Lung (tissue), 12 donors: ENCODE measurements around the gene MRPL2. TPM values are rescaled to one million over a fixed set of nuclear protein-coding genes. Genes with fewer than 3 reads are reported as not detected.

Experiments
- ATAC-seq: fragments of 200-7000 bp; cut with Tn5 transposase; one replicate; pipeline ENCODE4 v1.9.1; 2020; ENCODE audit warnings: moderate number of reproducible peaks; ENCODE audit not compliant: insufficient read depth, low FRiP score
- DNase-seq, 3 donors: peaks; one replicate each; pipeline ENCODE4 v3.0.0-alpha.2; 2013 to 2017
- H3K27ac ChIP-seq, 2 donors: one replicate each; pipeline ENCODE4 v1.5.1; 2013; ENCODE audit warnings: mild to moderate bottlenecking in 2 of 2, moderate library complexity in 2 of 2, control low read depth in 1 of 2, inconsistent platforms in 1 of 2, low read depth in 1 of 2, low read length in 1 of 2
- H3K27me3 ChIP-seq, 3 donors: one replicate each; pipeline ENCODE4 v1.5.1; 2013; ENCODE audit warnings: low read length in 2 of 3; ENCODE audit not compliant: control insufficient read depth in 3 of 3, insufficient read depth in 3 of 3
- H3K36me3 ChIP-seq, 4 donors: one replicate each; pipeline ENCODE4 v1.5.1; 2013; ENCODE audit warnings: low read length in 4 of 4, mild to moderate bottlenecking in 1 of 4, moderate library complexity in 1 of 4; ENCODE audit not compliant: control insufficient read depth in 4 of 4, insufficient read depth in 4 of 4
- H3K4me1 ChIP-seq, 5 donors: one replicate each; pipeline ENCODE4 v1.5.1; 2013; ENCODE audit warnings: low read length in 5 of 5, mild to moderate bottlenecking in 2 of 5, moderate library complexity in 1 of 5; ENCODE audit not compliant: control insufficient read depth in 5 of 5, insufficient read depth in 5 of 5
- H3K4me3 ChIP-seq: one replicate; pipeline ENCODE4 v1.5.1; 2013; ENCODE audit warnings: mild to moderate bottlenecking, control low read depth, moderate library complexity
- H3K9ac ChIP-seq, 2 donors: one replicate each; pipeline ENCODE4 v1.5.1; 2013; ENCODE audit warnings: low read length in 2 of 2, control low read depth in 1 of 2; ENCODE audit not compliant: insufficient read depth in 1 of 2
- H3K9me3 ChIP-seq, 4 donors: one replicate each; pipeline ENCODE4 v1.5.1; 2013; ENCODE audit warnings: low read length in 3 of 4, mild to moderate bottlenecking in 1 of 4, moderate library complexity in 1 of 4; ENCODE audit not compliant: control insufficient read depth in 4 of 4, insufficient read depth in 3 of 4
- WGBS, 2 donors: extraction: QIAGEN DNeasy Blood & Tissue Kit; methylation state at CpG; one replicate each; pipeline ENCODE4 v1.1.7; 2013; 5-methylcytosine and 5-hydroxymethylcytosine counted together
- polyA plus RNA-seq, 2 donors: library from polyadenylated mRNA; stranded (reverse); fragments of 200-250 nt; gene quantifications; one replicate each; pipeline ENCODE4 v1.2.1, GENCODE V29; 2013
- total RNA-seq, 2 donors: library from RNA; depleted of rRNA in 1 of 2; stranded (reverse); fragments of >200 nt in 1 of 2; gene quantifications; one replicate each; pipeline ENCODE4 v1.2.1, GENCODE V29; 2014 to 2021
- TF ChIP-seq, protein P1 (sequence below): IDR thresholded peaks from 2 replicates; pipeline ENCODE4 v1.5.1; 2012; ENCODE audit warnings: mild to moderate bottlenecking; ENCODE audit errors: control extremely low read depth, extremely low read depth
- donor health status: control.
- donor health status: control.
- donor health status: Bipolar disorder and iron deficiency.
- donor health status: healthy.
- donor health status: DM: yes; HTN: yes; CAD: no.

Gene MRPL2
- total and polyA plus RNA-seq, 4 donors, result 11.5 to 84.0 (median 46.1) TPM

DNA sequence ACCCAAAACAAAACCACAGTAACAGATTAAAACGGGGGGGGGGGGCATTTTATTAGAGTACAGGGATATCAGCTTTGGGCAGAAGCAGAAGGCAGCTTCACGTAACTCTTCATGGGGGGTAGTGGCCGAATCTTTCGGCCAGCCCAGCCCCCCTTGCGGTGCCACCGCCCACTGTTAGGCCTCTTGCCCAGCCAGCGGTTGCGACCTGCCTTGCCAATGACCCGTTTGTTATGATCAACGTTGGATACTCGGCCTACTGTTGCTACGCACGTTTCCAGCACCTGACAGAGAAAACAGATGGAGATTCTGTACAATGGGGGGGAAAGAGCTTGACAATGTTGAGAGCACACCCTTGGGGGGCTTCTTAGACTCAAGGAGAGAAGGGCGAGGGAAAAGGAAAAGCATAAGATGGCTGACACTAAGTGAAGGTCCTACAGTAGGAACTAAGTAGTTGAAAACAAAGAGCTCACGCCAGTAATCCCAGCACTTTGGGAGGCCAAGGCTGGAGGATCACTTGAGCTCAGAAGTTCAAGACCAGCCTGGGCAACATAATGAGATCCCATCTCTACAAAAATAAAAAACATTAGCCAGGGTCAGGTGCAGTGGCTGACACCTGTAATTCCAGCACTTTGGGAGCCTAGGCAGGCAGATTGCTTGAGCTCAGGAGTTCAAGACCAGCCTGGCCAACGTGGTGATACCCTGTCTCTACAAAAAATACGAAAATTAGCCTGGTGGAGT, 4.9 kb downstream of the MRPL2 start:
- H3K4me3 ChIP-seq, result no peak overlapping the region
- no peaks in the 10 kb centered on the region for H3K9me3 ChIP-seq
- H3K9ac ChIP-seq, result peak overlapping the region; percentile 60 to 87
- peak in 1 of 3 donors; percentile 12 for DNase-seq
- TF ChIP-seq, protein P1, sequence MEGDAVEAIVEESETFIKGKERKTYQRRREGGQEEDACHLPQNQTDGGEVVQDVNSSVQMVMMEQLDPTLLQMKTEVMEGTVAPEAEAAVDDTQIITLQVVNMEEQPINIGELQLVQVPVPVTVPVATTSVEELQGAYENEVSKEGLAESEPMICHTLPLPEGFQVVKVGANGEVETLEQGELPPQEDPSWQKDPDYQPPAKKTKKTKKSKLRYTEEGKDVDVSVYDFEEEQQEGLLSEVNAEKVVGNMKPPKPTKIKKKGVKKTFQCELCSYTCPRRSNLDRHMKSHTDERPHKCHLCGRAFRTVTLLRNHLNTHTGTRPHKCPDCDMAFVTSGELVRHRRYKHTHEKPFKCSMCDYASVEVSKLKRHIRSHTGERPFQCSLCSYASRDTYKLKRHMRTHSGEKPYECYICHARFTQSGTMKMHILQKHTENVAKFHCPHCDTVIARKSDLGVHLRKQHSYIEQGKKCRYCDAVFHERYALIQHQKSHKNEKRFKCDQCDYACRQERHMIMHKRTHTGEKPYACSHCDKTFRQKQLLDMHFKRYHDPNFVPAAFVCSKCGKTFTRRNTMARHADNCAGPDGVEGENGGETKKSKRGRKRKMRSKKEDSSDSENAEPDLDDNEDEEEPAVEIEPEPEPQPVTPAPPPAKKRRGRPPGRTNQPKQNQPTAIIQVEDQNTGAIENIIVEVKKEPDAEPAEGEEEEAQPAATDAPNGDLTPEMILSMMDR, result no peak
- peaks cover 5 to 39% (median 10%) of the 10 kb centered on the region in 5 donors for H3K4me1 ChIP-seq
- H3K27me3 ChIP-seq, result no peaks in the 10 kb centered on the region
- no peak for ATAC-seq
- WGBS, 2 donors, result 69 to 71% methylated on average over 17 of the region's 17 CpGs
- H3K36me3 ChIP-seq, result peaks cover 0 to 28% (median 24%) of the 10 kb centered on the region in 4 donors
- H3K27ac ChIP-seq, result peak overlapping the region; percentile 87 to 96

- ATAC-seq (peak; percentile 91), DNase-seq (peak; percentile 96 to 98 (median 97))
- H3K4me1 ChIP-seq, result peaks cover 5 to 37% (median 10%) of the 10 kb centered on the region in 5 donors
- WGBS, 2 donors, result 2% methylated on average over 36 to 45 of the region's 45 CpGs
- peak within 1 kb of the TSS; percentile 66 to 87 for H3K9ac ChIP-seq
- TF ChIP-seq, protein P1, result no peak
- peak within 1 kb of the TSS; percentile 75 for H3K4me3 ChIP-seq
- no peaks in the 10 kb centered on the region for H3K27me3 ChIP-seq
- peak within 1 kb of the TSS; percentile 87 to 96 for H3K27ac ChIP-seq
- H3K9me3 ChIP-seq, result no peaks in the 10 kb centered on the region
- H3K36me3 ChIP-seq, result peaks cover 0 to 31% (median 27%) of the 10 kb centered on the region in 4 donors
Measured at GRCh38 chr6:43053545-43054205, 5.6 kb downstream of the MRPL2 start, which contains the start of gene CUL7. Gene CUL7, minus strand, starts transcription at chr6:43053851. Its CDS starts 1,063 bp downstream, at chr6:43052788.

GRCh38 chr6:43052842-43053544, 6.2 kb downstream of the MRPL2 start:
- 13 to 22% methylated on average over 22 of the region's 22 CpGs for WGBS, 2 donors
- Histone ChIP-seq H3K4me3 (peak overlapping the region; percentile 75), H3K27ac (peak overlapping the region; percentile 87 to 96), H3K36me3 (peaks cover 0 to 35% (median 26%) of the 10 kb centered on the region in 4 donors), H3K9me3 (no peaks in the 10 kb centered on the region), H3K27me3 (no peaks in the 10 kb centered on the region), H3K4me1 (peaks cover 0 to 31% (median 7%) of the 10 kb centered on the region in 5 donors), H3K9ac (peak overlapping the region; percentile 66 to 87)
- DNase-seq, result peak in 2 of 3 donors; percentile 44 to 45
- TF ChIP-seq, protein P1, result no peak
- ATAC-seq, result peak; percentile 2
